Urothelium cell line (cell line): ENCODE results near the gene AKNAD1.
"Not testable (repeated sequence)": the region's sequence is repeated elsewhere in the genome, so short reads cannot be mapped to it uniquely, and the experiment has no call there.

ENCODE experiments used
- DNase-seq: peaks from one replicate; pipeline ENCODE4 v3.0.0; 2011; ENCODE audit warnings: low spot score, mixed read lengths
- FAIRE-seq: peaks from 2 replicates; lab custom pipeline; 2011; peaks lifted over from hg19 to GRCh38; lab: Jason Lieb, UNC

Gene AKNAD1

DNA sequence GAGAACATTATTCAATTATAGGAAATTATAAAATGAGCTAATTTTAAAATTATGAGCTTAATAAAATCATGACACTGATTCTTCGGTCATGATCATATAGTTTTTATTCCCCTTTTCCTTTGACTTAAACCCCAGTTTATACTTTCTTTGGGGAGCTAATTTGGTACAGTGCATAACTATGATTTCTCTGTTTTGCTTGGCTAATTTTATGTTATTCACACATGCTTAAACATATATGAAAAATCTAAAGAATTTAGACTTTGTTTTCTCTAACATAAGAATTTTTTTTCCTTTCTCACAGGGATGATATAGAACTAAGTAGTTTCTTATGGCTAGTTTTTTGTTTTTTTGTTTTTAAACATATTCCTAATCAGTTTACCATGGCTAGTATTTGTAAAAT is 57.9 kb downstream of the AKNAD1 start:
- FAIRE-seq (no peak), DNase-seq (no peak)

DNA sequence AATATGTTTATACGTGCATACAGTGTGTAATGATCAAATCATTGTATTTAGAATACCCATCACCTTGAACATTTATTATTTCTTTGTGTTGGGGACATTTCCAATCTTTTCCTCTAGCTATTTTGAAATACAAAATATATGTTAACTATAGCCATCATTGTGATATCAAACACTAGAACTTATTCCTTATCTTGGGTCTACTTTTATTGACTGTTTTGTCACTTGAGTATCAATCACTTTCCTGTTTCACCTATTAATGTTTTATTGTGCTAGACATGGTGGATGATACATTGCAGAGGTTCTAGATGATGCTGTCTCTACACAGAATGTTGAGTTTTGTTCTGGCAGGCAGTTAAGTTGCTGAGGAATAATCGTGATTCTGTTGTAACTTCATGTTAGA is 64.5 kb downstream of the AKNAD1 start:
- FAIRE-seq = peak; percentile 5
- DNase-seq = no peak

DNA sequence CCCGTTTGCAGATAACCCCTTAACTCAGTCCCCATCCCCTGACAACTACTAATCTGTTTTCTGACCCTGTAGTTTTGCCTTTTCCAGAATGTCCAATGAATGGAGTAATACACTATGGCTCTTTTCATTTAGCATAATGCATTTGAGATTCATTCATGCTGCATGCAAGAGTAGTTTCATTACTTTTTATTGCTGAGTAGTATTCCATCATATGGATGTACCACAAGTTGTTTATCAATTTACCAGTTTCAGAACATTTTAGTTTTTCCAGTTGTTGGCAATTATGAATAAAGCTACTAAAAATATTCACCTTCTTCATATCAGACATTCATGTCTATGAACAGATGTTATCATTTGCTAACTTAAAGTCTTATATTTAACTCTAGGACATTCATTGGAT is 65.1 kb downstream of the AKNAD1 start:
- FAIRE-seq (no peak), DNase-seq (no peak)

DNA sequence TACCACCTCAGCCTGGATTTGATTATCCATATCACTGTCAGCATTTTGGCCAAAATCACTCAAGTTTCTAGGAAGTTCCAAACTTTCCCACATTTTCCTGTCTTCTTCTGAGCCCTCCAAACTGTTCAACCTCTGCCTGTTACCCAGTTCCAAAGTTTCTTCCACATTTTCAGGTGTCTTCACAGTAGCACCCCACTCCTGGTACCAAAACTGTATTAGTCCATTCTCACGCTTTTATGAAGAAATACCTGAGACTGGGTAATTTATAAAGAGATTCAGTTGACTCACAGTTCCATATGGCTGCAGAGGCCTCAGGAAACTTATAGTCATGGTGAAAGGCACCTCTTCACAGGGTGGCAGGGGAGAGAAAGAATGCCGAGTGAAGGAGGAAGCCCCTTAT is 71.0 kb downstream of the AKNAD1 start:
- DNase-seq (no peak), FAIRE-seq (no peak)

DNA sequence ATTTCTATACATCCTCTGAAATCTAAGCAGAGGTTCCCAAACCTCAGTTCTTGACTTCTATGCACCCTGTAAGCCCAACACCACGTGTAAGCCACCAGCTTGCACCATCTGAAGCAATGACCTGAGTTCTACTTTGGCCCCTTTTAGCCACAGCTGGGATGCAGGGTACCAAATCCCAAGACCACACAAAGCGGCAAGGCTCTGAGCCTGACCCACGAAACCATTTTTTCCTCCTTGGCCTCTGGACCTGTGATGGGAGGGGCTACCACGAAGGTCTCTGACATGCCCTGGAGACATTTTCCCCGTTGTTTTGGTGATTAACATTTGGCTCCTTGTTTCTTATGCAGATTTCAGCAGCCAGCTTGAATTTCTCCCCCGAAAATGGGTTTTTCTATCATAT is 71.6 kb downstream of the AKNAD1 start:
- no peak for FAIRE-seq
- no peak for DNase-seq

- not testable (repeated sequence) for FAIRE-seq, DNase-seq
Measured at GRCh38 chr1:108781575-108781944, 75.3 kb downstream of the AKNAD1 start.

GRCh38 chr1:108780937-108781574 is 75.8 kb downstream of the AKNAD1 start:
- FAIRE-seq (no peak), DNase-seq (no peak)

DNA sequence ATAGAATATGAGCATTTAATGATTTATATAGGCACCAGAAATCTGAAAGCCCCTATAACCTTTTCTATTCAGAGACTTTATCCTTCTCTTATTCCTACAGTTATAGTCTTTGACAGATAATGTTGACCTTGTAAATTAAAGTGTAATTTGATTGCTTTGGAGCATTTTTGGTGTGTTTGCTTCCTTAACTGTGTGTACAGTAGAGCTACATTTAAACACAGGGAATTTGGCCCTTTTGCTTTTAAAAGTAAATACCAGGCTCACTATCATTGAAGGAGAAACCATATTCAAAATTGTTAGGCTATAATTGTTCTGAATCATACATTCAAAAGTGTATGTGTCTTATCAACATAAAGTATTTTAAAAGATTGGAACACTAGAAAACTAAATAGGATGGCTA is 77.4 kb downstream of the AKNAD1 start:
- DNase-seq = no peak
- no peak for FAIRE-seq

- no peak for FAIRE-seq
- no peak for DNase-seq
Measured at GRCh38 chr1:108777839-108778238, 79.1 kb downstream of the AKNAD1 start.

DNA sequence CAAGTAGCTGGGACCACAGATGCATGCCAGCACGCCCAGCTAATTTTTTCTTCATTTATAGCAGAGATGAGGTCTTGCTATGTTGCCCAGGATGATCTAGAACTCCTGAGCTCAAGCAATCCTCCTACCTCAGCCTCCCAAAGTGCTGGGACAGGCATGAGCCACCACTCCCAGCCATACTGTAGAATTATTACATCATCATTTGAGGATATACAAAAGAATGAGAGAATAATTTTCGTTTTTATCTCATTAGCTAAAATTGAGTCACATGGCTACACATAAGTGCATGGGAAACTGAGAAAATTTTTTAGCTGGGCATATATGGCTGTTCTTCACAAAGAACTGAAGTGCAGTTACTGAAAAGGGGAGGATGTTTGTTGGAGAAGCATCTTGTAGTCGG is 89.2 kb downstream of the AKNAD1 start:
- DNase-seq (no peak), FAIRE-seq (no peak)

- no peak for FAIRE-seq
- no peak for DNase-seq
Measured at GRCh38 chr1:108767115-108767514, 89.8 kb downstream of the AKNAD1 start.
